ENCODE measurements around the gene C10orf120.

Gene C10orf120

GRCh38 chr10:122701652-122702051 is 2.0 kb upstream of the C10orf120 start:
- no peak for TF ChIP-seq EZH2phosphoT487 (IDR thresholded peaks at IDR 0.05; ENCODE audit: borderline replicate concordance)
- no peak for TF ChIP-seq CTCF (conservative IDR thresholded peaks at IDR 0.05; ENCODE audit: low read length)
- Histone ChIP-seq H3F3A (ENCODE audit: low read depth) (no peaks in the 10 kb centered on the region), H4K20me1 (ENCODE audit: insufficient read depth, low read length, poor library complexity, severe bottlenecking) (no peaks in the 10 kb centered on the region), H3K9me3 (ENCODE audit: insufficient read depth, low read depth, low read length) (no peaks in the 10 kb centered on the region), H3K27me3 (ENCODE audit: insufficient read depth, low read length, poor library complexity, severe bottlenecking) (no peaks in the 10 kb centered on the region), H3K4me1 (ENCODE audit: insufficient read depth, low read length, poor library complexity, severe bottlenecking) (no peaks in the 10 kb centered on the region), H3K4me2 (ENCODE audit: low read depth, low read length, poor library complexity, severe bottlenecking) (no peak overlapping the region), H3K4me3 (ENCODE audit: low read length, poor library complexity, severe bottlenecking) (no peak overlapping the region), H3K9ac (ENCODE audit: low read depth, low read length, poor library complexity, severe bottlenecking) (no peak overlapping the region), H3K79me2 (ENCODE audit: insufficient read depth, low read length) (no peaks in the 10 kb centered on the region), H2AFZ (ENCODE audit: low read length) (no peak overlapping the region), H3K36me3 (ENCODE audit: insufficient read depth, low read length) (no peaks in the 10 kb centered on the region), H3K9me2 (replicated peaks; ENCODE audit: low read depth, low read length) (no peaks in the 10 kb centered on the region)

GRCh38 chr10:122696687-122697086 is 3.0 kb downstream of the C10orf120 start:
- no peak overlapping the region for H2AFZ ChIP-seq (ENCODE audit: low read length)
- no peaks in the 10 kb centered on the region for H3K9me2 ChIP-seq (replicated peaks; ENCODE audit: low read depth, low read length)
- H3K9ac ChIP-seq (ENCODE audit: low read depth, low read length, poor library complexity, severe bottlenecking) = no peak overlapping the region
- H3K27me3 ChIP-seq (ENCODE audit: insufficient read depth, low read length, poor library complexity, severe bottlenecking) = no peaks in the 10 kb centered on the region
- no peak for TF ChIP-seq CTCF (conservative IDR thresholded peaks at IDR 0.05; ENCODE audit: low read length)
- no peak for TF ChIP-seq EZH2phosphoT487 (IDR thresholded peaks at IDR 0.05; ENCODE audit: borderline replicate concordance)
- H3K79me2 ChIP-seq (ENCODE audit: insufficient read depth, low read length) = no peaks in the 10 kb centered on the region
- H3K9me3 ChIP-seq (ENCODE audit: insufficient read depth, low read depth, low read length) = no peaks in the 10 kb centered on the region
- no peak overlapping the region for H3K4me3 ChIP-seq (ENCODE audit: low read length, poor library complexity, severe bottlenecking)
- H3K4me1 ChIP-seq (ENCODE audit: insufficient read depth, low read length, poor library complexity, severe bottlenecking) = no peaks in the 10 kb centered on the region
- no peaks in the 10 kb centered on the region for H4K20me1 ChIP-seq (ENCODE audit: insufficient read depth, low read length, poor library complexity, severe bottlenecking)
- H3F3A ChIP-seq (ENCODE audit: low read depth) = no peaks in the 10 kb centered on the region
- H3K36me3 ChIP-seq (ENCODE audit: insufficient read depth, low read length) = no peaks in the 10 kb centered on the region
- no peak overlapping the region for H3K4me2 ChIP-seq (ENCODE audit: low read depth, low read length, poor library complexity, severe bottlenecking)

GRCh38 chr10:122692744-122693143 is 6.9 kb downstream of the C10orf120 start:
- no peaks in the 10 kb centered on the region for H3K79me2 ChIP-seq (ENCODE audit: insufficient read depth, low read length)
- H3F3A ChIP-seq (ENCODE audit: low read depth) = no peaks in the 10 kb centered on the region
- no peaks in the 10 kb centered on the region for H3K9me3 ChIP-seq (ENCODE audit: insufficient read depth, low read depth, low read length)
- no peaks in the 10 kb centered on the region for H3K27me3 ChIP-seq (ENCODE audit: insufficient read depth, low read length, poor library complexity, severe bottlenecking)
- TF ChIP-seq CTCF (conservative IDR thresholded peaks at IDR 0.05; ENCODE audit: low read length) (no peak), EZH2phosphoT487 (IDR thresholded peaks at IDR 0.05; ENCODE audit: borderline replicate concordance) (no peak)
- no peaks in the 10 kb centered on the region for H3K4me1 ChIP-seq (ENCODE audit: insufficient read depth, low read length, poor library complexity, severe bottlenecking)
- no peaks in the 10 kb centered on the region for H3K36me3 ChIP-seq (ENCODE audit: insufficient read depth, low read length)
- H3K4me2 ChIP-seq (ENCODE audit: low read depth, low read length, poor library complexity, severe bottlenecking) = no peak overlapping the region
- H3K4me3 ChIP-seq (ENCODE audit: low read length, poor library complexity, severe bottlenecking) = no peak overlapping the region
- H4K20me1 ChIP-seq (ENCODE audit: insufficient read depth, low read length, poor library complexity, severe bottlenecking) = no peaks in the 10 kb centered on the region
- no peaks in the 10 kb centered on the region for H3K9me2 ChIP-seq (replicated peaks; ENCODE audit: low read depth, low read length)
- H2AFZ ChIP-seq (ENCODE audit: low read length) = no peak overlapping the region
- no peak overlapping the region for H3K9ac ChIP-seq (ENCODE audit: low read depth, low read length, poor library complexity, severe bottlenecking)
